Nephron progenitor cell (in vitro differentiated cells): Measurements from ENCODE around the gene MEN1.
A peak's percentile ranks its signal among the peaks of the same experiment; 100 is the strongest.

ENCODE experiments used
- DNase-seq: peaks from one replicate; pipeline ENCODE4 v3.0.0; 2021
- H3K27ac Mint-ChIP-seq: 2 replicates; pipeline ENCODE4 v1.8.0; 2021; ENCODE audit warnings: mild to moderate bottlenecking, moderate library complexity, mixed read lengths
- H3K27me3 Mint-ChIP-seq: 2 replicates; pipeline ENCODE4 v1.8.0; 2021; ENCODE audit warnings: mild to moderate bottlenecking, low read depth, mixed read lengths; ENCODE audit not compliant: poor library complexity
- H3K36me3 Mint-ChIP-seq: 2 replicates; pipeline ENCODE4 v1.8.0; 2021; ENCODE audit warnings: low read depth, mixed read lengths
- H3K4me1 Mint-ChIP-seq: 2 replicates; pipeline ENCODE4 v1.8.0; 2021; ENCODE audit warnings: mixed read lengths
- H3K4me3 Mint-ChIP-seq: 2 replicates; pipeline ENCODE4 v1.8.0; 2021; ENCODE audit warnings: mild to moderate bottlenecking, moderate library complexity, mixed read lengths
- H3K9me3 Mint-ChIP-seq: 2 replicates; pipeline ENCODE4 v1.8.0; 2021; ENCODE audit warnings: mild to moderate bottlenecking, moderate library complexity, mixed read lengths
- TF ChIP-seq, protein P1 (sequence below): fragments of 200-600 bp; sonication (generic); IDR thresholded peaks from 2 replicates; pipeline ENCODE4 v1.5.0; 2021; ENCODE audit warnings: antibody characterized with exemption

Gene MEN1

GRCh38 chr11:64855596-64856304 lies 45.4 kb upstream of the MEN1 start:
- peaks cover 3% of the 10 kb centered on the region for H3K27me3 Mint-ChIP-seq
- peaks cover 23% of the 10 kb centered on the region for H3K36me3 Mint-ChIP-seq
- TF ChIP-seq, protein P1, sequence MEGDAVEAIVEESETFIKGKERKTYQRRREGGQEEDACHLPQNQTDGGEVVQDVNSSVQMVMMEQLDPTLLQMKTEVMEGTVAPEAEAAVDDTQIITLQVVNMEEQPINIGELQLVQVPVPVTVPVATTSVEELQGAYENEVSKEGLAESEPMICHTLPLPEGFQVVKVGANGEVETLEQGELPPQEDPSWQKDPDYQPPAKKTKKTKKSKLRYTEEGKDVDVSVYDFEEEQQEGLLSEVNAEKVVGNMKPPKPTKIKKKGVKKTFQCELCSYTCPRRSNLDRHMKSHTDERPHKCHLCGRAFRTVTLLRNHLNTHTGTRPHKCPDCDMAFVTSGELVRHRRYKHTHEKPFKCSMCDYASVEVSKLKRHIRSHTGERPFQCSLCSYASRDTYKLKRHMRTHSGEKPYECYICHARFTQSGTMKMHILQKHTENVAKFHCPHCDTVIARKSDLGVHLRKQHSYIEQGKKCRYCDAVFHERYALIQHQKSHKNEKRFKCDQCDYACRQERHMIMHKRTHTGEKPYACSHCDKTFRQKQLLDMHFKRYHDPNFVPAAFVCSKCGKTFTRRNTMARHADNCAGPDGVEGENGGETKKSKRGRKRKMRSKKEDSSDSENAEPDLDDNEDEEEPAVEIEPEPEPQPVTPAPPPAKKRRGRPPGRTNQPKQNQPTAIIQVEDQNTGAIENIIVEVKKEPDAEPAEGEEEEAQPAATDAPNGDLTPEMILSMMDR: no peak
- DNase-seq: no peak
- H3K9me3 Mint-ChIP-seq: no peaks in the 10 kb centered on the region
- H3K27ac Mint-ChIP-seq: peak overlapping the region; percentile 85
- peaks cover 23% of the 10 kb centered on the region for H3K4me1 Mint-ChIP-seq
- no peak overlapping the region for H3K4me3 Mint-ChIP-seq

- H3K27ac Mint-ChIP-seq: peak overlapping the region; percentile 85
- H3K4me1 Mint-ChIP-seq: peaks cover 23% of the 10 kb centered on the region
- H3K27me3 Mint-ChIP-seq: peaks cover 3% of the 10 kb centered on the region
- H3K36me3 Mint-ChIP-seq: peaks cover 18% of the 10 kb centered on the region
- TF ChIP-seq, protein P1: no peak
- no peak overlapping the region for H3K4me3 Mint-ChIP-seq
- no peaks in the 10 kb centered on the region for H3K9me3 Mint-ChIP-seq
- DNase-seq: no peak
Measured at GRCh38 chr11:64854534-64855502, 44.5 kb upstream of the MEN1 start.

GRCh38 chr11:64854157-64854533 lies 43.8 kb upstream of the MEN1 start:
- no peaks in the 10 kb centered on the region for H3K9me3 Mint-ChIP-seq
- peaks cover 26% of the 10 kb centered on the region for H3K4me1 Mint-ChIP-seq
- peaks cover 13% of the 10 kb centered on the region for H3K36me3 Mint-ChIP-seq
- H3K27ac Mint-ChIP-seq: peak overlapping the region; percentile 19
- TF ChIP-seq, protein P1: no peak
- no peak overlapping the region for H3K4me3 Mint-ChIP-seq
- DNase-seq: no peak
- H3K27me3 Mint-ChIP-seq: peaks cover 3% of the 10 kb centered on the region

- peak overlapping the region; percentile 71 for H3K27ac Mint-ChIP-seq
- H3K36me3 Mint-ChIP-seq: peaks cover 13% of the 10 kb centered on the region
- DNase-seq: no peak
- no peak overlapping the region for H3K4me3 Mint-ChIP-seq
- H3K27me3 Mint-ChIP-seq: peaks cover 3% of the 10 kb centered on the region
- H3K9me3 Mint-ChIP-seq: no peaks in the 10 kb centered on the region
- H3K4me1 Mint-ChIP-seq: peaks cover 29% of the 10 kb centered on the region
- TF ChIP-seq, protein P1: no peak
Measured at GRCh38 chr11:64853709-64854108, 43.4 kb upstream of the MEN1 start.

- Mint-ChIP-seq H3K27ac (peak overlapping the region; percentile 71), H3K36me3 (peaks cover 13% of the 10 kb centered on the region), H3K9me3 (no peaks in the 10 kb centered on the region), H3K4me3 (no peak overlapping the region), H3K4me1 (peaks cover 33% of the 10 kb centered on the region), H3K27me3 (peaks cover 3% of the 10 kb centered on the region)
- no peak for DNase-seq
- TF ChIP-seq, protein P1: no peak
Measured at GRCh38 chr11:64852804-64853509, 42.6 kb upstream of the MEN1 start.
